ENCODE results near the gene IL6. TPM values are rescaled to one million over a fixed set of nuclear protein-coding genes. Genes with fewer than 3 reads are reported as not detected.
"Not testable (repeated sequence)": the region's sequence is repeated elsewhere in the genome, so short reads cannot be mapped to it uniquely, and the experiment has no call there.

The IL6 gene
- total RNA-seq, 1 donor from 2014 or later = not detected

- Mint-ChIP-seq H3K27me3 (ENCODE audit: unreplicated experiment) (no peaks in the 10 kb centered on the region), H3K27ac (ENCODE audit: unreplicated experiment) (no peak overlapping the region), H3K4me1 (ENCODE audit: low read depth, unreplicated experiment) (no peaks in the 10 kb centered on the region), H3K36me3 (ENCODE audit: unreplicated experiment) (no peaks in the 10 kb centered on the region), H3K4me3 (ENCODE audit: unreplicated experiment) (no peak overlapping the region), H3K9me3 (ENCODE audit: unreplicated experiment) (peaks cover 2% of the 10 kb centered on the region)
- no peak for TF ChIP-seq CTCF (IDR thresholded peaks at IDR 0.05; ENCODE audit: partially characterized antibody, unreplicated experiment)
- no peak for DNase-seq
These were observed 44.9 kb upstream of the IL6 start for GRCh38 chr7:22681852-22682657.

- H3K27ac Mint-ChIP-seq (ENCODE audit: unreplicated experiment) = no peak overlapping the region
- TF ChIP-seq CTCF (IDR thresholded peaks at IDR 0.05; ENCODE audit: partially characterized antibody, unreplicated experiment) = no peak
- H3K4me1 Mint-ChIP-seq (ENCODE audit: low read depth, unreplicated experiment) = no peaks in the 10 kb centered on the region
- DNase-seq = no peak
- no peaks in the 10 kb centered on the region for H3K27me3 Mint-ChIP-seq (ENCODE audit: unreplicated experiment)
- no peaks in the 10 kb centered on the region for H3K36me3 Mint-ChIP-seq (ENCODE audit: unreplicated experiment)
- no peak overlapping the region for H3K4me3 Mint-ChIP-seq (ENCODE audit: unreplicated experiment)
- peaks cover 2% of the 10 kb centered on the region for H3K9me3 Mint-ChIP-seq (ENCODE audit: unreplicated experiment)
These were observed 43.6 kb upstream of the IL6 start for GRCh38 chr7:22683379-22683778.

- no peak for TF ChIP-seq CTCF (IDR thresholded peaks at IDR 0.05; ENCODE audit: partially characterized antibody, unreplicated experiment)
- H3K4me3 Mint-ChIP-seq (ENCODE audit: unreplicated experiment) = no peak overlapping the region
- H3K9me3 Mint-ChIP-seq (ENCODE audit: unreplicated experiment) = peaks cover 2% of the 10 kb centered on the region
- no peaks in the 10 kb centered on the region for H3K27me3 Mint-ChIP-seq (ENCODE audit: unreplicated experiment)
- H3K36me3 Mint-ChIP-seq (ENCODE audit: unreplicated experiment) = no peaks in the 10 kb centered on the region
- DNase-seq = no peak
- H3K4me1 Mint-ChIP-seq (ENCODE audit: low read depth, unreplicated experiment) = no peaks in the 10 kb centered on the region
- H3K27ac Mint-ChIP-seq (ENCODE audit: unreplicated experiment) = no peak overlapping the region
These were observed 40.4 kb upstream of the IL6 start for GRCh38 chr7:22686620-22687019.

- Mint-ChIP-seq H3K27ac (ENCODE audit: unreplicated experiment) (no peak overlapping the region), H3K36me3 (ENCODE audit: unreplicated experiment) (no peaks in the 10 kb centered on the region), H3K27me3 (ENCODE audit: unreplicated experiment) (no peaks in the 10 kb centered on the region), H3K9me3 (ENCODE audit: unreplicated experiment) (no peaks in the 10 kb centered on the region), H3K4me3 (ENCODE audit: unreplicated experiment) (no peak overlapping the region), H3K4me1 (ENCODE audit: low read depth, unreplicated experiment) (no peaks in the 10 kb centered on the region)
- DNase-seq = no peak
- no peak for TF ChIP-seq CTCF (IDR thresholded peaks at IDR 0.05; ENCODE audit: partially characterized antibody, unreplicated experiment)
These were observed 38.9 kb upstream of the IL6 start for GRCh38 chr7:22688084-22688483.

- not testable (repeated sequence) for H3K27me3 Mint-ChIP-seq (ENCODE audit: unreplicated experiment); H3K36me3 Mint-ChIP-seq (ENCODE audit: unreplicated experiment); H3K4me1 Mint-ChIP-seq (ENCODE audit: low read depth, unreplicated experiment); H3K27ac Mint-ChIP-seq (ENCODE audit: unreplicated experiment); H3K9me3 Mint-ChIP-seq (ENCODE audit: unreplicated experiment); DNase-seq; H3K4me3 Mint-ChIP-seq (ENCODE audit: unreplicated experiment)
These were observed 38.1 kb upstream of the IL6 start for GRCh38 chr7:22688934-22689333.
